KOPT-K1 (cell line): Measurements from ENCODE around the gene MED31.
"Not testable (repeated sequence)": the region's sequence is repeated elsewhere in the genome, so short reads cannot be mapped to it uniquely, and the experiment has no call there.

Experiments
- H3K27ac ChIP-seq: fragments of 200-600 bp; sonication (generic); 2 replicates; pipeline ENCODE4 v1.5.1; 2016; ENCODE audit warnings: antibody characterized with exemption, mild to moderate bottlenecking, low read depth, low read length; ENCODE audit not compliant: poor library complexity, severe bottlenecking
- H3K36me3 ChIP-seq: fragments of 200-600 bp; sonication (generic); 2 replicates; pipeline ENCODE4 v1.5.1; 2017; ENCODE audit warnings: antibody characterized with exemption, mild to moderate bottlenecking, low read length, moderate library complexity; ENCODE audit not compliant: insufficient read depth
- H3K9me3 ChIP-seq: fragments of 200-600 bp; sonication (generic); 2 replicates; pipeline ENCODE4 v1.5.1; 2017; ENCODE audit warnings: antibody characterized with exemption, low read length, mild to moderate bottlenecking; ENCODE audit not compliant: insufficient read depth, poor library complexity, severe bottlenecking

The MED31 gene

DNA sequence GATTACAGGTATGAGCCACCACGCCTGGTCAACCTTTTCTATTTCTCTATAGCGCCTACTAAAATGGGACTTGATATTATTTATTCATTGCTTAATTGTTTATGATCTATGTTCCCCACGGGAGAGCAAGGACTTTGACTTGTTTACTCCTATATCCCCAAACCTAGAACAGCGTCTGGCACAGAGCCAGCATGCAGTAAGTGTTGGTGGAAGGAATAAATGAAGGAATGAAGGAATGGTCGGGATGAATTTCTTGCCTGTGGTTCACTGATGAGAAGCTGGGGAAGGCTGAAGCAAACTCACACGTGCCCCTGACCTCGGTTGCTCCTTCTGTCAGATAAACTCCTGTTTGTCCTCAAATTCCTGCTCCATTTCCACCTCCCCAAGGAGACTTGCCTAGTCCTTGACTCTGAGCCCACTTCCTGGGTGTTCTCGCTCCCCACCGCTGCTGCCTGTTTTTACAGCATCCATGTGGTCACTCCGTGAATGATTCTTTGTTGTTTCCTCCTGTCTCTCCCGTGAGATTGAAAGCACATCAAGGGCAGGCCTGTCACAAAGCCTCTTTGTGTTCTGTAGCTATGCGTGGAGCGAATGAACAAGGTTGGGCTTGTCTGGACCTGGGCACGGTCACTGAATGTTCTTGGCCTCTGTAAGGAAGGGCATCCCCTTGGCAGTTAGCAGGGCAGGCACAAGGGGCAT lies 17.5 kb upstream of the MED31 start:
- Histone ChIP-seq H3K27ac (no peak overlapping the region), H3K36me3 (no peaks in the 10 kb centered on the region), H3K9me3 (no peaks in the 10 kb centered on the region)

DNA sequence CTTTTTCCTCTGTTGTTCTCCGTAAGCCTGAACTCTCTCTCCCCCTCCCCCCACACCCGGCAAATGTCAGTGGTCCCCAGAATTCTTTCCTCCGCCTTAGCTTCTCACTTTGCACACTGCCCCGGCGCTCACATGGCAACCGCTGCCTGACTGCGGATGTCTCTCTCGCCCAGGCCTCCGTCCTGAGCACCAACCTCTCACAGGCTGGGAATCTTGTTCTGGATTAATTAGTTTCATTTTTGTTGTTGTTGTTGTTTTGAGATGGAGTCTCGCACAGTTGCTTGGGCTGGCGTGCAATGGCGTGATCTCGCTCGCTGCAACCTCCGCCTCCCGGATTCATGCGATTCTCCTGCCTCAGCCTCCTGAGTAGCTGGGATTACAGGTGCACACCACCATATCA lies 16.8 kb upstream of the MED31 start:
- no peaks in the 10 kb centered on the region for H3K9me3 ChIP-seq
- H3K36me3 ChIP-seq: no peaks in the 10 kb centered on the region
- H3K27ac ChIP-seq: no peak overlapping the region

DNA sequence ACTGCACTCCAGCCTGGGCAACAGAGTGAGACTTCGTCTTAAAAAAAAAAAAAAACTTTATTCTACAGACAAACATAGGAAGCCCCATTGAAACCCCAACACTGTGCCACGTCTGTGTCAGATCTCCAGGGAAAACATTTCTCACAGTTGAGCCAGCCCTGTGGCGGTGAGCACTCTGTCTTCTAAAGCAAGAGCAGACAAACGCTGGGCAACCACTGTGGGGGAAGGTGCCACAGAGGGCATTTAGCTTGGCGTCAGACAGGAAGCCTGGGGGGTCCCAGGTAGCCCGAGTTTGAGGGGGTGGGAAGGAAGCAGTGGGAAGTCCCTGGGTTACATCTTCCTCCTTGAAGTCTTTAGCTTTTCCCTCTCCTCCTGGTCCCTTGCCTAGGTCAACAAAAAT lies 16.1 kb upstream of the MED31 start:
- Histone ChIP-seq H3K36me3 (no peaks in the 10 kb centered on the region), H3K27ac (no peak overlapping the region), H3K9me3 (no peaks in the 10 kb centered on the region)

DNA sequence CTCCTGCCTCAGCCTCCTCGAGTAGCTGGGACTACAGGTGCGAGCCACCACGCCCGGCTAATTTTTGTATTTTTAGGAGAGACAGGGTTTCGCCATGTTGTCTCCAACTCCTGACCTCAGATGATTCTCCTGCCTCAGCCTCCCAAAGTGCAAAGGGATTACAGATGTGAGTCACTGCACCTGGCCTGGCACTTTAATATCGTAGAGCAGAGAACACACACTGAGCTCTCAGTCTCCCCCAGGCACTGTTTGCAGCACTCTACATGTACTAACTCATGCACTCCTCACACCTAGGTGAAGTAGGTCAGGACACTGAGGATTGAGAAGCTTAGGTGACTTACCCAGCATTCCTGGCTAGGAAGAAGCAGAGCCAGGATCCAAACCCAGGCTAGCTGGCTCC lies 15.2 kb upstream of the MED31 start:
- H3K36me3 ChIP-seq: no peaks in the 10 kb centered on the region
- H3K9me3 ChIP-seq: no peaks in the 10 kb centered on the region
- H3K27ac ChIP-seq: no peak overlapping the region

DNA sequence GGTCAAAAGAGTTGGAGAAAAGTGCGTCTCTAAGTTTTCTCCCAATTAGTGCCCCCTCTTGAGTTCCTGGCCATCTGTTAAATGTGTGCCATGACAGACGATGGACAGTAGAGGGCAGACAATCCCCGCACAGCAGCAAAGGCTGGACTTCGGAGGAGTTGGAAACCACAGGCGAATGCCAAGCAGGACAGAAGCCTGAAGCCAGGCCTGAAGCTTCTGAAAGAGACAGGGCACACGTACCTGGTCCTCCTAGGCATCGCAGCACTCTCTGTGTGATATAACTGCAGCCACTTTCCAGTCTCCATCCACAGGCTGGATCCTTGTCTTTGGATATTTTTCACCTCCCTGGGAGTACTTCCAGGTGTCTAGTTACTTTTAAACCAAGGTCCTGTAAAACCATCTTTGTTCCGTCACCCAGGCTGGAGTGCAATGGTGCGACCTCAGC lies 14.7 kb upstream of the MED31 start:
- no peaks in the 10 kb centered on the region for H3K9me3 ChIP-seq
- no peak overlapping the region for H3K27ac ChIP-seq
- no peaks in the 10 kb centered on the region for H3K36me3 ChIP-seq

DNA sequence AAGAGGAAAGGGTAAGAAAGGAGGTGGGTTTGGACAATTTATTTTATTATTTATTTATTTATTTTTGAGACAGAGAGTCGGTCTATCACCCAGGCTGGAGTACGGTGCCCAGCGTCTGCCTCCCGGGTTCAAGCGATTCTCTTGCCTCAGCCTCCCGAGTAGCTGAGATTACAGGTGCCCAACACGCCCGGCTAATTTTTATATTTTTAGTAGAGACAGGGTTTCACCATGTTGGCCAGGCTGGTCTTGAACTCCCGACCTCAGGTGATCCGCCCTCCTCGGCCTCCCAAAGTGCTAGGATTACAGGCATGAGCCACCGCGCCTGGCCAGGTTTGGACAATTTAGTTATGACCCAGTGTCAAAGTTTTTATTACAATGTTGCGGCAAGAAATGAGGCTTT lies 11.8 kb upstream of the MED31 start:
- H3K36me3 ChIP-seq, H3K9me3 ChIP-seq, H3K27ac ChIP-seq: not testable (repeated sequence)

DNA sequence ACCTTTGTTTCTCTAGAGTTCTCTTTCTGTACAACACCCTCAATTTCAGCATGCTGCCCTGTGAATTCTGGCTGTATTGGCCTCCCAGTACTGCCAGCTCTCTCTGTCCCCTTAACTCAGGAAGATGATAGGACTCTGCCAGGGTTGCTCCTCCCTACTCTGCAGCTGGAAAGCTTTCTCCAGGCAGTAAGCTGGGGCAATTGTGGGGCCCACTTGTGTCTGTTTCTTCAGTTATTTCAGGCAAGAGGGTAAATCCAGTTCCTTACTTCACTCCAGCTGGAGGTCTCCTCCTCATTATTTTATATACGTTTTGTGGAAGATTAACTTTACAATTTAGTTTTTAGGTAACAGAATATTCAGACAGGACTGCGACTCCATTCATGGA lies 10.1 kb upstream of the MED31 start:
- Histone ChIP-seq H3K36me3 (no peaks in the 10 kb centered on the region), H3K9me3 (no peaks in the 10 kb centered on the region), H3K27ac (no peak overlapping the region)

DNA sequence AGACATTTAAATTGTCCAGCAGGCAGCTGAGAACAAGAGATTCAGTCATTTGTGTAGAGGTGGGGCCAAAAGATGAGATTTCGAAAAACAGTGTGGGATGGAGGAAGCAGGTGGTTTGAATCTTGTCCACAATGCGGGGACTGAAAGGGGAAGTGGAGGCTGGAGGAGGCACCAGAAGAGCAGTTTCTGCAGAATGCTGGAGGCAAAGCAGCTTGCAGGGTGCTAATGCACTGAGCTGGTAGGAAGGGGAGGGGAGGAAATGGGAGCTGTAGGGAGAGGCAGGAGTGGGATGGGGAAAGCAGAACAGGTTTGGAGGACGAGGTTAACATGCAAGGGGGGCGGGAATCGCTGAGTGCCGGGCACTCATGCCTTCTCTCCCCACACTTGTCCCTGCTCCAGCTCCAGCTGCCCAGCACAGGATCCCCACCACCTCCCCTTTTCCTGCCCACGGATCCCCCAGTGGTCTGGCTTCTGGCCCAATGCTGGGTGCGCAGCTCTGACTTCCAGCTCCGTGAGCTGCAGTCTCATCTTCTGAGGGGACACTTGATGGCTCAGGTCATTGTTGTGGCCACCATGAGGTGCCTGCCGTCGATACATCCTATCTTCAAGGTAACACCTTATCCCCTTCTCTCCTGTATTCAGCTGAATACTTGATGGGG lies 9.5 kb upstream of the MED31 start:
- no peaks in the 10 kb centered on the region for H3K9me3 ChIP-seq
- no peaks in the 10 kb centered on the region for H3K36me3 ChIP-seq
- H3K27ac ChIP-seq: no peak overlapping the region

DNA sequence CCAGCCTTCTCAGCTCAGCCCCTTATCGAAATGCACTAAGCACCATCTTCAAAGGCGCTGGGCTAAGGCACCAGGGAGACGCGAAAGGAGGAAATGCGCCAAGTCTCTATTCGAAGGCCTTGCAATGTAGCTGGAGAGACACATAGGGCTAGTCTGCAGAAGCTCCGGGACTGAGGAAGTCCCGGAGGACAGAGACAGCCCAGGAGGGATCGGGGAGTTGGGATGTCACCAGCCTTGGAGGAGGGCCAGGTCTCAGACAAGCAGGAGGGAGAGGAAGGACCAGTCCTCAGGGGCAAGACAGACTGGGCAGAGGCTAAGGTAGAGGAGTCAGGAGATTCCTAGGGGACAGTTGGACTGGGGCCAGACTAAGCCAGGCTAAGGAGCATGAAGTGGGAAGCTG lies 8.7 kb upstream of the MED31 start:
- Histone ChIP-seq H3K36me3 (no peaks in the 10 kb centered on the region), H3K9me3 (no peaks in the 10 kb centered on the region), H3K27ac (no peak overlapping the region)

DNA sequence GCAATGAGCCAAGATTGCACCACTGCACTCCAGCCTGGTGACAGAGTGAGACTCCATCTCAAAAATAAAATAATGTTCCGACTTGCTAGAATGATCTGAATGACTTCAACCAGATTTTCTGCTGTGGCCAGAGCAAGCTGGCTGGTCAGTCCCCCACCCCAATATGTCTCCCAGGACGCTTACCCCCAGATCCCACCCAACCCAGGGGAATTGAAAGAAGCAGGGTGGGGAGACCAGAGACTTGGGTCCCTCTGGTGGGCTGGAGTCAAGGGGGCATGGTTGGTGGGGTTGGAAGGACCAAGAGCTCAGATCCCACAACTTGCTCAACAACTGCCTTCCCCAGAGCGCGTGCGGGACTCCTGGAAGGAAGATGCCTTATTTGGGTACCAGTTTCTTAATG lies 7.0 kb upstream of the MED31 start:
- H3K9me3 ChIP-seq, H3K36me3 ChIP-seq, H3K27ac ChIP-seq: not testable (repeated sequence)

DNA sequence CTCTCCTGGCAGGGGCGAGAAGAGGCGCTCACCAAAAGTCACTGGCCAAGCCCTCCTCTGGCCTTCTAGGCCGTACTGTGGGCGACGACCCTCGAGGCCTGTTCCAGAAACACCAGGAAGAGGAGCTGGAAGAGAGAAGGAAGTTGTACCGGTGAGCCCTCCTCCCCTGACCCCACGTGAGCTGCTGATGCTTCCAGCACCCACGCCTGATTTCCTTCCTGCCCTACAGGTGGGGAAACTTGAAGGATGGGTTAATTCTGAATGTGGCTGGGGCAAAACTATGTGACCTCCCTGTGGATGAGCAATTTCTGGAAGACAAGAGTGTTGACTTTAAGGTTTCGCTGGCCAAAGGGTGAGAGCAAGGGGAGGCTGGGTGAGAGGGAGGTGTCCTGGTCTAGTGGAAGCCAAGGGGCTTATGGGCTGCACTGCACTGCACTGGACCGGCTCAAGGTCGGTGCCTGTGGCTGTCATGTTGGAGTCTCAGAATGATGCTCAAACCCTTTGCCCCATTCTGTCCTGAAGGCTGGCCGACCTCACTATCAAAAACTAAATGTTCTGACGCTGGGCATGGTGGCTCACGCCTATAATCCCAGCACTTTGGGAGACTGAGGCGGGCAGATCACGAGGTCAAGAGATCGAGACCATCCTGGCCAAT lies 6.4 kb upstream of the MED31 start:
- H3K9me3 ChIP-seq: no peaks in the 10 kb centered on the region
- peak overlapping the region; percentile 55 for H3K27ac ChIP-seq

DNA sequence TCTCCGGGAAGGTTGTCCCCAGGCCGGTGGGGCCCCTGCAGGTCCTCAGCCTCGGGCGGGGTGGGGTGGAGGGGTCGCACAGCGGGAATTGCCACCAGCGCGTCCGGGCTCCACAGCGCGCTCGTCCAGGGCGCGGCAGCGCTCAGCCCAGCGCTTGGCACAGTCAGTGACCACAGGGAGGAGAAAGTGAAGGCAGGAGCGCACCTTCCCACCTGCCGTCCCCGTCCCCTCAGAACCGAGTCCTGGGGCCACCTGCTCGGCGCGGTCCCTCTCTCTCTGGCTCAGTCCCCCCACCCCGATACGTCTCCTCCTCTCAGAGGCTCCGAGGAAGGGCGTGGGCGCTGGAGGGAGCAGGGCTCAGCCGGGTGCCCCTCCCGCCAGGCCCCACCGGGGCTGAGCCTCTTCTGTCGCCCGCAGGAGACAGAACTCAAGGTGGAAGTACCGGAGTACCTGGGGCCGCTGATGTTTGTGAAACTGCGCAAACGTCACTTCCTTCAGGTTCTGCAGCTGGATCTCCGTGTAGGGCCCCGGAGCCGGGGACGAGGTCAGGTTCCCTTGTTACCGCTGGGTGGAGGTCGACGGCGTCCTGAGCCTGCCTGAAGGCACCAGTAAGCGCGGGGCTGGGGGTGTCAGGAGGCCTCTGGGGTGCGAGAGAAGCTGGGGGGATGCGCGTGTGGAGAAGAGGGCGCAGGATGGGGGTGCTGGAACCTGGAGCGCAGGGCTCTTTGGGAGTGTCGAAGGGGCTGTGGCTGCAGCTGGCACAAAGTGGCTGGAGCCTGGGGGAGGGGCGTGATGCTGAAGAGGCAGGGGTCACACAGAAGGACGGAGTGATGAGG lies 5.6 kb upstream of the MED31 start:
- peak overlapping the region; percentile 55 for H3K27ac ChIP-seq
- H3K36me3 ChIP-seq, H3K9me3 ChIP-seq: not testable (repeated sequence)

More for the DNA sequence above, 6.4 kb upstream of the MED31 start:
- no peaks in the 10 kb centered on the region for H3K36me3 ChIP-seq

DNA sequence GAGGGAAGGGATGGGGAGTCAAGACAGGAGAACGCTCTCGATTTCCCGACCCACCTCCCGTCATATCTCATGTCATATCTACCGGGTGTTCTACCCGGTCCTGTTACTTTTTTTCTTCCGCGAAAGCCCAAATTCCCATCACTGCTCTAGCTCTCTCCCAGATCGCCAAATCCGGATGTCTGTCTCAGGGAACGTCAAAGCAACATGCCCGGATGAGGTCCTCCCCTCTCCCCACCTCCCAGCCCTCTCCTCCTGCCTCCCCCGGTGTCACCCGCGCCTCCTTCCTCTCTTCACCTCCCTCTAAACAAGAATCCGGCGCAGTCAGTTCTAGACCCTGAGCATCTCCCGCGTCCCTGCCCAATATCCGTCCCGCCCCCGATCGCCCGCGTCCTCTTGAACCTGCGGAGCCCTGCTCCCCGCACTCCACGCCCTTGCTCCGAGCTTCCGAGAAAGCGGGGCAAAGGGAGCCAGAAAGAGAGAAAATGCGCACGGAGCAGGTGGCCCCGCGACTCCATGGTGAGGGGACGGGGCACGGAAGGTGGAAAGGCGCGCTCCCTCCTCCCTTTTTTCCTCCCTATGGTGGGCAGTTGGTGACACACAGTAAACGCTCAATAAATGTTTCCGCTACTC lies 4.4 kb upstream of the MED31 start:
- not testable (repeated sequence) for H3K36me3 ChIP-seq, H3K9me3 ChIP-seq, H3K27ac ChIP-seq

DNA sequence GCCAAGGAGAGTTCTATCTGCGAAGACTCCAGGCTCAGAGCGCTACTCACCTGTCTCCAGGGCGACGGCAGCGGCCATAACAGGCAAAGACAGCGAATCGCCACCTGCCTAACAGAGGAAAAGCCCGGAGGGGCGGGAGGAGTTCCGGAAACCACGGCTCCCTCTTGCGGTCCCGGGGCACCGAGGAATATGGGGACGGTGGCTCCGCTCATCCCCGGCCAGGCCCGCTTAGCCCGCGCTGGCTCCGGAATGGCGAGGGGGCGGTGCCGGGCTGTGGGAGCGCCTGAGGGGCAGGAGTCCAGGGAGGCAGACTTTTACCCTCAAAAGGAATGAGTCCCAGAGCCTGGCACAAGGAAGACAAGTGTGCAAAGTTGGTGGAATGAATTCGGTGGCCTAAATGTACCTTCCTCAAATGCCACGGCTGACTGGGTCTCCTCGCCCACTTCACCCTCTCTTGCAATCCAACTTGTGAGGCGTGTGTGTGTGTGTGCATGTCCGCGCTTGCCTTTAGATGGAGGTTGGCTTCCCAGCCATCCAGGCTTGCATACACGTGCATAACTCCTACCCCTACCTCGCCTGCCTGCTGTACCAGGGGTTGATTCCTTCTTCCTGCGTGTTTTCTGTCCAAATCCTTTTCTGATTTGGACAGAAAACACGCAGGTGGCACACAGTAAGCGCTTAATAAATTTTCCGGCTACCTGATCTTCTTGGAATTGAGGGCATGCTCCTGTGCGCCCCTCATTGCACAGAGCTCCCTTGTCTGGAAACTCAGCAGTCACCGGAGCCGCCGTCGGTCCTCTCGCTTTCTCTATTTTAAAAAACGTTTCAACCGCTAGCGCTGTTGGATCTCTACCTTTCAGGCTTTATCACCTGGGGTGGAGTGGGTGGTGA lies 3.7 kb upstream of the MED31 start:
- no peak overlapping the region for H3K27ac ChIP-seq
- H3K9me3 ChIP-seq: no peaks in the 10 kb centered on the region
- no peaks in the 10 kb centered on the region for H3K36me3 ChIP-seq
